NOMO-1 treated with dmso at 0.1 percent for 144 hours (cell line): Measurements from ENCODE around the gene METTL5.
A peak's percentile ranks its signal among the peaks of the same experiment; 100 is the strongest.

ENCODE experiments used
- DNase-seq: peaks from one replicate; lab custom pipeline; 2025; ENCODE audit not compliant: unreplicated experiment; lab: John Stamatoyannopoulos, UW

METTL5 gene

GRCh38 chr2:169782513-169782912 is 42.2 kb downstream of the METTL5 start:
- no peak for DNase-seq

- no peak for DNase-seq
These were observed 43.3 kb downstream of the METTL5 start for GRCh38 chr2:169781249-169782013.

- DNase-seq: no peak
These were observed 46.3 kb downstream of the METTL5 start for GRCh38 chr2:169778446-169778845.

GRCh38 chr2:169776252-169776761 is 48.4 kb downstream of the METTL5 start:
- DNase-seq: no peak

GRCh38 chr2:169775765-169776164 is 48.9 kb downstream of the METTL5 start:
- no peak for DNase-seq

- DNase-seq: no peak
These were observed 49.4 kb downstream of the METTL5 start for GRCh38 chr2:169775354-169775753.

GRCh38 chr2:169772651-169773050 is 52.1 kb downstream of the METTL5 start:
- no peak for DNase-seq

GRCh38 chr2:169771612-169772011 is 53.1 kb downstream of the METTL5 start:
- no peak for DNase-seq

GRCh38 chr2:169771021-169771420 is 53.7 kb downstream of the METTL5 start:
- peak; percentile 21 for DNase-seq

- DNase-seq: no peak
These were observed 56.3 kb downstream of the METTL5 start for GRCh38 chr2:169768262-169768995.

- no peak for DNase-seq
These were observed 57.3 kb downstream of the METTL5 start for GRCh38 chr2:169767243-169767888.

GRCh38 chr2:169765523-169765922 is 59.2 kb downstream of the METTL5 start:
- DNase-seq: no peak

GRCh38 chr2:169761970-169762292 is 62.8 kb downstream of the METTL5 start:
- DNase-seq: no peak
